HCT116 (cell line): ENCODE data around the gene CPM. TPM values are rescaled to one million over a fixed set of nuclear protein-coding genes. Genes with fewer than 3 reads are reported as not detected.

Source experiments
- ATAC-seq: fragments of 200-7000 bp; cut with Tn5 transposase; 2 replicates; pipeline ENCODE4 v1.9.1; 2020; ENCODE audit warnings: mild to moderate bottlenecking, moderate library complexity
- BruUV-seq: library from RNA; stranded (reverse); fragments of 400-500 nt; replicated peaks from 2 replicates; lab custom pipeline; 2021; lab: Mats Ljungman, UMichigan
- CTCF ChIA-PET: fragments of 300-600 bp; sonication (Branson Sonifier 250); formaldehyde crosslinking; loops from one replicate; lab custom pipeline; 2021; ENCODE audit warnings: antibody characterized with exemption; lab: Charles Lee
- POLR2A ChIA-PET: fragments of 300-600, 350-600 bp; sonication (Branson Sonifier 250); formaldehyde crosslinking; loops from one replicate; lab custom pipeline; 2021; ENCODE audit warnings: antibody characterized with exemption; lab: Charles Lee
- RAD21 ChIA-PET, 2 experiments: fragments of 300-600 bp; sonication (Branson Sonifier 250); formaldehyde crosslinking; loops; one replicate each; lab custom pipeline; 2023; ENCODE audit warnings: low total read pairs in 2 of 2; ENCODE audit not compliant: uncharacterized antibody in 2 of 2, unreplicated experiment in 2 of 2, low non-redundant PET in 1 of 2; lab: Charles Lee
- DNase-seq: peaks from one replicate; pipeline ENCODE4 v3.0.0-alpha.2; 2010; ENCODE audit warnings: low read depth, low spot score
- H2AFZ ChIP-seq: fragments of 200-600 bp; shearing (Covaris generic), sonication (generic); 2 replicates; pipeline ENCODE4 v1.6.1; 2017; ENCODE audit warnings: low read depth, mixed run types, mixed read lengths, antibody characterized with exemption, low read length; ENCODE audit not compliant: poor library complexity, severe bottlenecking
- H3K27ac ChIP-seq: 2 replicates; pipeline ENCODE4 v1.5.1; 2012; ENCODE audit warnings: low read depth, low read length
- H3K27me3 ChIP-seq: fragments of 200-600 bp; sonication (generic); 2 replicates; pipeline ENCODE4 v1.6.1; 2016; ENCODE audit warnings: mixed run types, low read length, mixed read lengths; ENCODE audit not compliant: insufficient read depth
- H3K36me3 ChIP-seq, 2 experiments: fragments of 200-500 bp in 1 of 2; fragments of 200-600 bp in 1 of 2; sonication (Bioruptor generic) in 1 of 2; sonication (generic) in 1 of 2; 2 replicates each; pipeline versions ENCODE4 v1.5.1 to v1.6.1; 2014 to 2016; ENCODE audit warnings: low read length in 2 of 2, inconsistent platforms in 1 of 2, mixed read lengths in 1 of 2, mixed run types in 1 of 2; ENCODE audit not compliant: insufficient read depth in 2 of 2, control insufficient read depth in 1 of 2
- H3K4me1 ChIP-seq, 2 experiments: fragments of 200-600 bp in 1 of 2; sonication (generic) in 1 of 2; 2 replicates each; pipeline versions ENCODE4 v1.5.1 to v1.6.1; 2012 to 2017; ENCODE audit warnings: low read length in 2 of 2, inconsistent platforms in 1 of 2, mild to moderate bottlenecking in 1 of 2, mixed read lengths in 1 of 2, mixed run types in 1 of 2, moderate library complexity in 1 of 2; ENCODE audit not compliant: insufficient read depth in 2 of 2, control insufficient read depth in 1 of 2
- H3K4me2 ChIP-seq: fragments of 200-600 bp; sonication (generic); 2 replicates; pipeline ENCODE4 v1.6.1; 2017; ENCODE audit warnings: mixed run types, low read length, mixed read lengths
- H3K4me3 ChIP-seq, 2 experiments: fragments of 200-600 bp in 1 of 2; sonication (generic) in 1 of 2; replicated peaks in 1 of 2; 2 replicates each; pipeline ENCODE4 v1.5.1; 2011 to 2016; ENCODE audit warnings: low read length in 2 of 2, control low read depth in 1 of 2, low read depth in 1 of 2, mild to moderate bottlenecking in 1 of 2, mixed read lengths in 1 of 2, mixed run types in 1 of 2
- H3K79me2 ChIP-seq: fragments of 200-600 bp; sonication (generic); 2 replicates; pipeline ENCODE4 v1.6.1; 2017; ENCODE audit warnings: mild to moderate bottlenecking, mixed run types, low read length, moderate library complexity, mixed read lengths; ENCODE audit not compliant: insufficient read depth
- H3K9ac ChIP-seq: fragments of 200-600 bp; sonication (generic); 2 replicates; pipeline ENCODE4 v1.6.1; 2016; ENCODE audit warnings: low read length, mixed read lengths
- H3K9me2 ChIP-seq: fragments of 200-600 bp; sonication (generic), shearing (Covaris generic); 2 replicates; pipeline ENCODE4 v1.6.1; 2017; ENCODE audit warnings: mixed run types, mild to moderate bottlenecking, moderate library complexity; ENCODE audit not compliant: insufficient read depth
- H3K9me3 ChIP-seq, 2 experiments: fragments of 200-500 bp in 1 of 2; fragments of 200-600 bp in 1 of 2; sonication (Bioruptor generic) in 1 of 2; sonication (generic) in 1 of 2; 2 replicates each; pipeline ENCODE4 v1.6.1; 2014 to 2017; ENCODE audit warnings: low read length in 2 of 2, mixed read lengths in 2 of 2, inconsistent platforms in 1 of 2, low read depth in 1 of 2, mild to moderate bottlenecking in 1 of 2, mixed run types in 1 of 2, moderate library complexity in 1 of 2; ENCODE audit not compliant: control insufficient read depth in 1 of 2, insufficient read depth in 1 of 2
- H4K20me1 ChIP-seq: fragments of 200-600 bp; sonication (generic), shearing (Covaris generic); 2 replicates; pipeline ENCODE4 v1.6.1; 2017; ENCODE audit warnings: mixed run types, mild to moderate bottlenecking, moderate library complexity; ENCODE audit not compliant: insufficient read depth
- ATF3 ChIP-seq: IDR thresholded peaks from 2 replicates; pipeline ENCODE4 v1.6.1; 2012
- CBX3 ChIP-seq: IDR thresholded peaks from 2 replicates; pipeline ENCODE4 v1.6.1; 2012; ENCODE audit warnings: low read depth
- CEBPB ChIP-seq: IDR thresholded peaks from 2 replicates; pipeline ENCODE4 v1.6.1; 2012; ENCODE audit warnings: low read depth
- CTCF ChIP-seq, 3 experiments: fragments of 200-600 bp in 1 of 3; sonication (generic) in 1 of 3; IDR thresholded peaks in 2 of 3; conservative IDR thresholded peaks in 1 of 3; 2 replicates each; pipeline ENCODE4 v1.5.1; 2012 to 2017; ENCODE audit warnings: low read depth in 2 of 3, low read length in 2 of 3, antibody characterized with exemption in 1 of 3, borderline replicate concordance in 1 of 3, control low read depth in 1 of 3, mild to moderate bottlenecking in 1 of 3, mixed read lengths in 1 of 3, mixed run types in 1 of 3, moderate library complexity in 1 of 3; ENCODE audit not compliant: insufficient read depth in 1 of 3
- EGR1 ChIP-seq: IDR thresholded peaks from 2 replicates; pipeline ENCODE4 v1.6.1; 2012; ENCODE audit warnings: low read depth
- ELF1 ChIP-seq: IDR thresholded peaks from 2 replicates; pipeline ENCODE4 v1.6.1; 2012; ENCODE audit warnings: low read depth, borderline replicate concordance
- EZH2 ChIP-seq: fragments of 200-600 bp; sonication (generic); IDR thresholded peaks from 2 replicates; pipeline ENCODE4 v1.6.1; 2017; ENCODE audit warnings: antibody characterized with exemption, mixed run types
- JUND ChIP-seq: IDR thresholded peaks from 2 replicates; pipeline ENCODE4 v1.6.1; 2012
- MAX ChIP-seq: IDR thresholded peaks from 2 replicates; pipeline ENCODE4 v1.6.1; 2012
- POLR2A ChIP-seq: IDR thresholded peaks from 2 replicates; pipeline ENCODE4 v1.7.0; 2011; ENCODE audit warnings: borderline replicate concordance; ENCODE audit not compliant: insufficient read depth, insufficient read length; ENCODE audit errors: extremely low read depth
- POLR2AphosphoS5 ChIP-seq: IDR thresholded peaks from 2 replicates; pipeline ENCODE4 v1.6.1; 2011; ENCODE audit warnings: mild to moderate bottlenecking, low read depth, low read length, moderate library complexity
- RAD21 ChIP-seq: IDR thresholded peaks from 2 replicates; pipeline ENCODE4 v1.6.1; 2012; ENCODE audit warnings: low read depth, mild to moderate bottlenecking
- SIN3A ChIP-seq: IDR thresholded peaks from 2 replicates; pipeline ENCODE4 v1.6.1; 2012; ENCODE audit warnings: low read depth
- SP1 ChIP-seq: IDR thresholded peaks from 2 replicates; pipeline ENCODE4 v1.6.1; 2012; ENCODE audit warnings: low read depth
- TCF7L2 ChIP-seq: IDR thresholded peaks from 2 replicates; pipeline ENCODE4 v1.7.0; 2011; ENCODE audit warnings: borderline replicate concordance, inconsistent platforms; ENCODE audit not compliant: insufficient read depth, insufficient read length; ENCODE audit errors: extremely low read depth
- YY1 ChIP-seq: IDR thresholded peaks from 2 replicates; pipeline ENCODE4 v1.6.1; 2011; ENCODE audit warnings: low read length, low read depth, moderate library complexity, mild to moderate bottlenecking; ENCODE audit not compliant: insufficient replicate concordance; ENCODE audit errors: extremely low read depth
- ZBTB33 ChIP-seq: IDR thresholded peaks from 2 replicates; pipeline ENCODE4 v1.6.1; 2011; ENCODE audit warnings: mild to moderate bottlenecking, low read length, moderate library complexity; ENCODE audit not compliant: insufficient replicate concordance; ENCODE audit errors: extremely low read depth
- ZFX ChIP-seq: fragments of 450-650 bp; IDR thresholded peaks from 2 replicates; pipeline ENCODE4 v1.6.1; 2017
- ZNF274 ChIP-seq: fragments of 200-500 bp; sonication (Bioruptor generic); IDR thresholded peaks from 2 replicates; pipeline ENCODE4 v1.6.1; 2014; ENCODE audit warnings: mild to moderate bottlenecking, low read depth, low read length, inconsistent platforms
- intact Hi-C: fragments of 100-400 bp; cut with micrococcal nuclease; formaldehyde crosslinking; loops from 2 replicates; pipeline ENCODE4 v1.10.0; 2022
- total RNA-seq: library from RNA; stranded (reverse); gene quantifications from one replicate; pipeline ENCODE4 v1.2.1, GENCODE V29; 2021; ENCODE audit not compliant: unreplicated experiment

The CPM gene
- total RNA-seq, 1 experiment from 2014 or later: 5.3 TPM

GRCh38 chr12:68970951-68971350 is 38.0 kb upstream of the CPM start:
- Histone ChIP-seq H3K4me1 (peaks cover 0 to 10% of the 10 kb centered on the region in 2 experiments; a peak in 2 of 4 replicates), H3K9me3 (no peaks in the 10 kb centered on the region), H3K36me3 (no peaks in the 10 kb centered on the region), H3K9me2 (no peaks in the 10 kb centered on the region), H3K27ac (no peak overlapping the region), H2AFZ (peak overlapping the region; percentile 93), H4K20me1 (no peaks in the 10 kb centered on the region), H3K9ac (no peak overlapping the region), H3K4me3 (no peak overlapping the region), H3K79me2 (no peaks in the 10 kb centered on the region), H3K27me3 (no peaks in the 10 kb centered on the region), H3K4me2 (peak overlapping the region; percentile 48)
- DNase-seq: no peak
- CTCF ChIA-PET: no interaction called here
- no TSS peak for BruUV-seq
- intact Hi-C loops: no loop called here
- no peak for ATAC-seq
- TF ChIP-seq YY1: no peak
- no peak for TF ChIP-seq CTCF (IDR thresholded peaks at IDR 0.05 in 2 of 3, conservative IDR thresholded peaks at IDR 0.05 in 1 of 3; ENCODE audit: borderline replicate concordance in 1 of 3, insufficient read depth in 1 of 3, low read depth in 2 of 3, low read length in 2 of 3)
- no peak for TF ChIP-seq TCF7L2
- TF ChIP-seq RAD21: no peak
- no peak for TF ChIP-seq POLR2AphosphoS5
- no peak for TF ChIP-seq ZFX
- no peak for TF ChIP-seq SP1
- TF ChIP-seq EGR1: no peak
- TF ChIP-seq SIN3A: no peak
- TF ChIP-seq JUND: no peak
- TF ChIP-seq MAX: no peak
- no peak for TF ChIP-seq ZBTB33
- TF ChIP-seq ATF3: no peak
- no peak for TF ChIP-seq CEBPB
- TF ChIP-seq EZH2: no peak
- no peak for TF ChIP-seq POLR2A
- no peak for TF ChIP-seq ZNF274
- no peak for TF ChIP-seq ELF1
- no peak for TF ChIP-seq CBX3
- RAD21 ChIA-PET: no interaction called here
- POLR2A ChIA-PET: no interaction called here
